A673 (cell line): ENCODE results near the gene AHNAK2.

Source experiments
- CTCF ChIP-seq: fragments of 300-800, 200-600 bp; sonication (generic); conservative IDR thresholded peaks from 2 replicates; pipeline ENCODE4 v1.5.1; 2017; ENCODE audit warnings: low read depth, mild to moderate bottlenecking, antibody characterized with exemption, low read length, moderate library complexity, mixed read lengths
- EZH2 ChIP-seq: fragments of 200-600 bp; sonication (generic); IDR thresholded peaks from 2 replicates; pipeline ENCODE4 v1.6.1; 2017; ENCODE audit warnings: borderline replicate concordance, low read depth, mild to moderate bottlenecking, mixed read lengths, antibody characterized with exemption, low read length; ENCODE audit not compliant: poor library complexity, severe bottlenecking

GRCh38 chr14:104971447-104972240 is 6.5 kb downstream of the AHNAK2 start:
- TF ChIP-seq CTCF (no peak), EZH2 (no peak)
